HUDEP-2 (cell line): Measurements from ENCODE around the gene NTM.
"Not testable (repeated sequence)": the region's sequence is repeated elsewhere in the genome, so short reads cannot be mapped to it uniquely, and the experiment has no call there.

Experiments
- DNase-seq, 76 experiments: peaks; one replicate each; lab custom pipeline; 2025; ENCODE audit not compliant: unreplicated experiment in 76 of 76; lab: John Stamatoyannopoulos, UW

NTM gene

DNA sequence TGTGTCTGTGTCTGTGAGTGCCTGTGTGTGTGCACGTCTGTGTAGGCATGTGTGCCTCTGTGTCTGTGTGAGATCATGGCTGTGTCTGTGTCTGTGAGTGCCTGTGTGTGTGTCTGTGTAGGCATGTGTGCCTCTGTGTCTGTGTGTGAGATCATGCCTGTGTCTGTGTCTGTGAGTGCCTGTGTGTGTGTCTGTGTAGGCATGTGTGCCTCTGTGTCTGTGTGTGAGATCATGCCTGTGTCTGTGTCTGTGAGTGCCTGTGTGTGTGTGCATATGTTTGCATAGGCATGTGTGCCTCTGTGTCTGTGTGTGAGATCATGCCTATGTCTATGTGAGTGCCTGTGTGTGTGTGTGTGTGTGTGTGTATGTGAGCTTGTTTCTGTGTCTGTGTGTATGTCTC lies 310.0 kb downstream of the NTM start:
- DNase-seq, result not testable (repeated sequence)

DNA sequence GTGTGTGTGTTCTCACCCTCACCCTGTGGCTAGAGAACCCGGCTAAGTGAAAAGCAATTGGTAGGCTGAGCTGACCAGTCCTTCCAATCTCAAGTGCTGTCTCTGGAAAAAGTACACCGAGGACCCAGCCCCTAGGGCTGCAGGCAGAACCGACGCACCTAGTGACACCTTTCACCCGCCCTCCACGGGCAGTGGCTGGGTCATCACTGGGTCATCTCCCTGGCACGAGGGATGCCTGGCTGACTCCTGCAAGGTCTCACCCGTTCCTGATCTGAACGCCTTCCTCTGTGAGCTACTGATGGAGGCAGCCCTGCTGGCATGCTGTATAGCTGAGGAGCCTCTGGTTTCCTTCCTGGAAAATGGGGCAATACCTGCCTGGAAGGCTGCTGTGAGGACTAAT lies 311.5 kb downstream of the NTM start:
- DNase-seq, result no peak

DNA sequence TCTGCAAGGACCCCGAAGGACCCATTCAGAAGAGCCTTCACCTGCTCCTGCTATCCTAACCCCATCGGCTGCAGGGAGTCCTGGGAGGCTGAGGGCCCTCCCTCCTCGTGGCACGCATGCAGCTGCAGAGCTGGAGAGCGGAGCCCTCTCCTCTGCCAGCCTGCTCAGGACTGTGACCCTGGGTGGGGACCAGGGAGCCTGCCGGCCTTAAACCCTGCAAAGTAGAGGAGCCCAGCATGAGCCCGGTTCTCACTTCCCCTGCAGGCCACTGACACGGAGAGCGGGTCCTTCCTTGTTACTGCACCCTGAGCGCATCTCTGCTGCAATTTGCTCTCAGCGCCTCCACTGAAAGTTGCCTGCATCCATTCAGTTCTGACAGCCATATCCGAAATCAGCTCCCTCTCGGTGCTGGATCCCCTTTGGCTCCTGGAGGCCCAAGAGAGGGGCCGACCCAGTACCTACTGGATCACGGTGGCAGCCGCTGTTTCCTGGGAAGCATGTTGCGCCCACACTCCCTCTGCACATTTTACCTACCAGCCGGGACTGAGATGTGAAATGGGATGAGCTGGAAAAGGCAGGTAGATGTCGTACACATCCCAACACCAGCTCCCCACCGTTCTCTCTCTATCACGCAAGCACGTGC lies 312.1 kb downstream of the NTM start:
- no peak for DNase-seq

DNA sequence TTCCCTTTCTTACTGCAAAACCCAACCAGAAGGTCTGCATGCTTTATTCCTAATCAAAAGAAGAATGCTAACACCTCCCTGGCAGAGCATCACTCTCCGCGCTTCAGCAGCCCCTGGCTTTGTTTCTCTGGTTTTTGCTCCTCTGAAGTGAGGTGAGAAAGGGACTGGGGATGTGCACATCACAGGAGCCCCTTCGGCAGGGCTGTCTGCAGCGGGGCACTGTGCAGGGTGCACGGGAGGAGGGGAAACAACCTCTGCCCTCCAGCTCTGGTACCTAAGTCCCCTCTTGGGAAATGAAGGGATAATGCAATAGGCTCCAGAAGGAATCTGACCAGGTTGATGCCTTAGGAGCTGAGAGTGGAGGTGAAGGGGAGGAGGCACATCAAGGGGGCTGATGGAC lies 312.7 kb downstream of the NTM start:
- DNase-seq, result no peak

DNA sequence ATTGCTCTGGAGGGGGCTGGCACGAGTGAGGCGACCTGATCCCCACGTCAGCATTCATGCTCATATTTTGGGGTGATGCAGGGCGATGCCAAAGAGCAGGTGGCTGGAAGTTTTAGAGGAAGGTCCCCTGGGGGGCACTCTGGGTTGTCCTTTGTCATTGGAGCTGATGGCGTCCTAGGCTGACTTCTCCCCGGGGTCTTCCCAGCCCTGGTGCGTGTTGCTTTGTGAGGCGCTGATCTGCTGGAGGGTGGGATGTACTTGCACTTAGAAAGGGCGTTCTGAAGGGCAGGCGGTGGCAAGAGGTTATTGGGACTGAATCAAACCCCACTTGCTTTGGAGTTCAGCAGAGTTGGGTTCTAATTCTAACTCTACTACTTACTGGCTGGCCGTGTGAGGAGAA lies 313.3 kb downstream of the NTM start:
- no peak for DNase-seq

DNA sequence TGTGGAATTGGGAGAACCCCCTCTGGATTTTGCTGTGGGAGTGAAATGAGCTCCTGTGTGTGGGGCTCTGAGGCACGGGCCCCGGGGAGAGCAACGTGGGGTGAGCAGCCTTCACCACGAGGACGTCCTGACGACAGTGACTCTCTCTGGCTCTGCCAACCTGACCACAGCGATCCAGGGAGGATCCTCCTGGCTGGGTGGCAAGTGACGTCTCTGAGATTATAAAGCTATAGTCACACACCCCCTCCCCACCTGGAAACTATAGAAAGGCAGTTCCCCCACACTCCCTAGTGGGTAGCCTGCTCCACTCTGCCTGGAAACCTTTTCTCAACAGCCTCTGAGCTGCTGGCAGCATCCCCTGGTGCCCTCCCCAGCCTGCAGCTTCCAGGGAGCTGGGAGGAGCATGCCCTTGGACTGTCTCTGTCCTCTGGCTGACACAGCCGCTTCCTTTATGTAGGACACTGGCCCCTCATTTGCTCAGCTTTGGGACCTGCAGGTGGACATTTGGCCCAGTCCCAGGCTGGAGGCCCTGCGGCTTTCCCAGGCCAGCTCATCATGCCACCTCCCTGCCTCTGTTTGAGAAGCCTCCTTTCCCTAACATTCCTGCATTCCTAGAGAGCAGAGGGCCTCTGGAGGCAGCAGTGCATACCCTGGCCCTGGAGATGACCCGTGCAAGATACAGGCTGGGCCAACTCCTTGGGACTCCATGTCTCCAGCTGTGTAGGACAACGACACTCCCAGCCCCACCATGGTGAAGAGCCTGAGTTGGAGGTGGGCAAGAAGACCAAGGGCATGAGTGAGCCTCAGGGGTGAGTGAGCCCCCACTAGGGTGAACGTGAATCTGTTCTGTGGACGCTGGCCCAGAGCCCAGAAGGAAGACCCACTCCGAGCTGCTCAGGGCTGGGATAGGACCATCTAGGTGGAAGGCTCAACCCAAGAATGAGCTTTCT lies 314.0 kb downstream of the NTM start:
- no peak for DNase-seq

DNA sequence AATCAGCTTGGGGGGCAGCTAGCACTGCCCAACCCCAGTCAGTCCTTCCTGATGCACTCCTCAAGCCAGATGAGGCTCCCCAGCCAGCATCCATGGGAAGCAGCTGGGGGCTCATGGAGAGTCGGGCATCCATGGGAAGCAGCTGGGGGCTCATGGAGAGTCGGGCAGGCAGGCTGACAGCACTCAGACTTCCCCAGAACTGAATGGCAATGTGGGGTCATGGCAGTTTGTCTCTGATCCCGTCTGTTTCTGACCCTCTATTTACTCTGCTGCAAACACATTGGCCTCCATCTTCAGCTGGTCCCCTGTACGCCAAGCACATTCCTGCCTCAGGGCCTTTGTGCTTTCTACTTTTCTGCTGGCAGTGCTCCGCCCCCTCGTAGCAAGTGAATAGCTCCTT lies 314.8 kb downstream of the NTM start:
- DNase-seq, result no peak

DNA sequence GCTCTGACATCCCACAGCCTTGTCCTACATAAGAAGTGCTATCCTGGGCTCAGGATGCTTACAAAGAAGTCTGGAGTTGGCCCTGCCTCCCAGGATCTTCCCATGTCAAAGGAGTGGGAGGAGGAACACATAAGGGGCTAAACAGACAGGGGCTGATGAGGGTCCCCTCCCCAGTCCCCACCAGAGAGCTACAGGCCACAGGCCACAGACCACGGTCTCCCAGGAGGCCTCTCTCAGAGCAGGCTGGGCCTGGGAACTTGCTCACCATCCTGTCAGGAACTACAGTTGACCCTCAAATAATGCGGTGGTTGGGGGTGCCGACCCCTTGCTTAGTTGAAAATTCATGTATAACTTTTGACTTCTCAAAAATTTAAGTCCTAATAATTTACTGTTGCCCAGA lies 315.5 kb downstream of the NTM start:
- DNase-seq, result no peak

DNA sequence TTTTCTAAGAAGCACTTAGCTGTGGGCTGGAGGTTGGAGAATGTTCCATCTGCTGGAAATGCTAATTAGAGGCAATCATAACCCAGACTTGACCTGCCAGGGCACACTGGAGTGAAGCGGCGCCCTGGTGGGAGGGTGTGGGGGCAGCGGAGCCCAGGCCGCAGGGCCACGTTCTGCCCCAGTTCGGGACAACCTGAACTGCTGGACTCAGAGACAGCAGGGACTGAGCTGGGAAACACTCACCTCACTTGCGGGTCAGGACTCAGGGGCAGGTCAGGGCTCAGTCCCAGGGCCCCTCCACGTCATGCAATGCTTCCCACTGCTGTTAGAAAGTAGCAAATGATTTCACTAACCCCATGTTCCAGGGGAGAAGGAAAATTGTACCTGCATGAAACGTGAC lies 316.4 kb downstream of the NTM start:
- no peak for DNase-seq

DNA sequence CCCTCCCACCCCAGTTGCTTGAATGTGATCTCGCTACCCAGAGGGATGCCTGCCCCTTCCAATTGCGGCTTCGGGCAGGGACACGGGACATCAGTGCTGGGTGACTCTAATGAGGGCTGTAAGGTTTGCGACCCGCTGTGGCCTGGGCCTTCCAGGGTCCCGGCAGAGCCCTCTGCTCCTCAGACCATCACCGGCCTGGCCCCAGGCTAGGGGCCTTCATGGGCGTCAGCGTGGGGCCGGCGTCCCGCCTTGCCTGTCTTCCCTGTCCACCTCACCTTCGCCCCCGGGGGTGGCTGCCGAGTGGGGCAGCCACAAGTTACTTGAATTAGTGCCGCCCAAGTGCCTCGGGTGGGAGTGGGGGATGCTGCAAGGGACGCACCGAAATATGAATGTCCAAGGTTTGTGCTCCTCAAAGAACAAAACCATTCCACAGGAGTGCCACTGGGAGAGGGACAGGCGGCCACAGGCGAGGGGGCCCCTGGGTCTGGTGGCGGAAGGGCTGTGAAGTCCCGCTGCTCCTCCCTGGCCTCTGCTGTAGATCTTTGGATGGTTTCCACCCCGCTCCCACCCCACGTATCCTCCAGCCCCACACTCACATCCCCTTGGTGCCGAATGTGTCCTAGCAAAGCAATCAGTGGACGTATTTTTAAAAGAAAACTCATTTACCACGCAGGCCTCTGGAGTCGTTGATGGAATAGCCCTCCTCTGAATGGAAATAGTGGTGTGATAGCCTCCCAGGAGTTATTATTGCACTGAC lies 317.1 kb downstream of the NTM start:
- no peak for DNase-seq

DNA sequence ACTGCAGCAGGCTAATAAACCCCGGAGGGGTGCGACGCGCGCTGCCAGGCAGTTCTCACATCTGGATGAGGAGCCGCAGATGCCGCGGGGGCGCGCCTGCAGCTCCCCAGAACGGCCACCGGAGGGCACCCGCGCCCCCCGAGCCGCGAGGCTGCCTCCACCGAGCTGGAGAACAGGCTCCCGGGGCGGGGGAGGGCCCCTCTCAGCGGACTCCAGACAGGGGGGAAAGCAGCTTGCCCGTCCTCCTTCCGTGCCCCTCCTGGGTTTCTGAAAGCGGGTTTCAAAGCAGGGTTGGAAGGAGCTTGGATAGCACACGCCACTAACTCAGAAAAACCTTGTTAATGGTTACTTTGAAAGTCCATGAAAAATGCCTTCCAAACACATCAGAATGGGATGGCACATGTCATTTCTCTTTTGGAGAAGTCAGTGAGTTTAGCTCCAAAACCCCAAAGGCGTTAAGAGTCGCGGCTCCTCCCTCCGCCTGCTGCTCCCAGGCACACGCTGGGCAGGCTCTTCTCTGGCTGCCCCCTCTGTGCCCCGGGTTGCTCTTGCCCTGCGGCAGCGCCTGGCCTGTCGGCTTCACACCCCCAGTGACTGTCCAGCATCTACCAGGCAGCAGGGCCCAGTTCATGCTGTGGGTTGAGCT lies 317.8 kb downstream of the NTM start:
- peak in 33 of 76 experiments; percentile 0 to 47 (median 12) for DNase-seq

DNA sequence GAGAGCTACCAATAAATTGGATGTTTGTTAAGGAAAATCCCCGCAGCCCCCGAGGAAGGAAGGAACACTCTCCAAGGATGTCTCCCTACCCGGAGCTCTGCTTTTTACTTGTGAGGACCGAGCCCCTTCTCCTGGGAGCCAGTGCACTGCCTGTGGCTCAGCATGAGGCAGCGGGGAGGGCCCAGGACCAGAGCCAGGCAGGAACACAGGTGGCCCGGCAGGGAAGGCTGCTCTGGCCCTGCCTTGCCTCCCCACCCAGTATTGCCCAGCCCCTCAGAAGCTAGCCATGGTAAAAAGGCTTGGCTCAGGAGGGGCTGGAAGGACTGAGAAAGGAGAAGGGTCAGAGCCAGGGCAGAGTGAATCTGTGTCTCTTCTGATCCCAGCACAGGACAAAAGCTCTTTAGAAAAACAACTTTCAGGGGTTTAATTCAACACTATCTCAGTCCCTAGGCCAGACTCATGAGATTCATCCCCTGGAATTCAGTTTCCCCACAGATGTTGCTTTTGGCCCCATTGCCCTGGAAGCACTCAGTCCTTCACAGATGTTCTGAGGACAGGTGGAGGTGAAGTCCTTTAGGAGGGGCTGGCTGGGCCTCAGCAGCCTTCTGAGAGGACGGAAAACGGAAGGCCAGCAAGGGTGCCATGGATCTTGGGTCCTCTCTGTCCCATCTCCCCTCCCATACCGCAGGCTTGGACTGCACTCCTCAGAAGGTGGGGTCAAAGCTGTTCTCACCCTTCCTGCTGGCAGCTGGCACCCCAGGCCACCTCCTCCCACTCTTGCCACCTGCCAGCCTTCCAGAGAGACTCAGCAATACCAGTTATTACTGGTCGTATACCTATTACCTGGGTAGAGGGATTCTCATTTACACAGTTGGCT lies 318.9 kb downstream of the NTM start:
- DNase-seq, result no peak

DNA sequence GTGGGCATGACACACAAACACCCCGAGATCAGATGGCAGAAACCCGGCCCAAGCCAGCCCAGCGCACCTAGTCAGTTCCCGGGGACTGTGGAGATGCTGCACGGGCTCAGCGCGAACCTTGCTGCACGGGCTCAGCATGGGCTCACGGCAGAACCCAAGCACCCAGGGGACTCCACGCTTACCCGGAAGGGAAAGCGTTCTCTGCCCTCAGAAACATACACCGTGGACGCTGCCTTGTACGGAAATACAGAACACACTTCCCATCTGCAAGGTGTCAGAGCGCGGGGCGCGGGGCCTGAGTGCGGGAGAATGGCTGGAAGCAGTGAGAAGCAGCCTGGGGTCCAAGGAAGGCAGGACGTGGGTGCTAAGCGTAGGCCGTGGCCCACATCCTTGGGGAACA lies 319.9 kb downstream of the NTM start:
- DNase-seq, result no peak

DNA sequence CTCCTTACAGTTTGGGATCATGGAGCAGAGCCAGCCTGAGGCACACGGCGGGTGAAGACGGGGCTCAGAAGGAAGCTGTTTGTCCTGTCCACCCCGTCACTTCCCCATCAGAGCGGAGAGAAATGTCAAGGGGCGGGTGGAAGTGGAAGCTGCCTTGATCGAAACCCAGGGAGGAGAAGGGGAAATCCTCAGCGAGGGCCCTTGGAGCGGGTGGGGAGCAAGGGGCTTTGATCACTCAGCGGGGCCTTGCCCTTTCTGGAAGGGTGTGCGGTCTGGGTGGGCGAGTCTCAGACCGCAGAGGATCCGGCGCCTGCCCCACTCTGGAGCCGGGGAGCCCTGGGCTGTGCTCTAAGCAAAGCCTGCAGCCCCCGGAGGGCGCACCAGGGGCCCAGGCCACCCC lies 320.4 kb downstream of the NTM start:
- no peak for DNase-seq

DNA sequence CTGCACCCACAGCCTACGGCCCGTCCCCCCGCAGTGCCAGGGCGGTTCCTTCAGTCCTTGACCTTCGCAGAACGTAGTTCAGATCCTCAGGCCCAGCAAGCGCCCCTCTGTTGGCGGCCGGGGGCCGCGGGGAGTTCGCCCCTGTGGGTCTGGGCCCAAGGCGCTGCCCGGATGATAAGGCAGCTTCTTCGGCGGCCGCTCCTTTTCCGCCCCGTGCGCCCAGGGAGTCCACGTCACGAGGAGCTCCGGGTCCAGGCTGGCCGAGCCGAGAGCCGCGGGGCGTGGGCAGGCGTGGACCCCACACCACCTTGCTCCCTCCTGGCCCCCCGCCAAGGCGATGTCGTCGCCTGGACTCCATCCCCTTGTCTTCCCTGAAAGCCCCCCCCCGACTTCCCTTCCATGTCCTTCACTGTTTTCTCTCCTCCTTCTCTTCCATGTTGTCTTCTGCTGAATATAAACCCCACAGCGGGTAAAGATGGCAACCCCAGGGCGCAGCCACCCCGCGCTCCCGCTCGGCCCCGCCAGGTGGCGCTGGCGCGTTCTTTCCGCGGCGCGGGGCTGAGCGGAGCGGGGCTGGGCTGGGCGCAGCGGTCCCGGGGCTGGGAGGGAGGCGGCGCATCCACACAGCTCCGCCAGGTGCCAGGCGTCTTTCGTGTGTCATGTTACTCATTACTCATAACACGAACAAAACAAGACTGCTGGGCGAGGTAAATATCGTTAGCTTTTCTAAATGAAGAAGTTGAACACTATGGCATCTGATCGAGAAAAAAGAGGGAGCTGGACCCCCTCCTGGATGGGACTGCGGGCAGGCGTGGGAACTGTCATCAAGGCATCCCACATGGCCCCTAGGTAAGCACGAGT lies 321.0 kb downstream of the NTM start:
- peak in 13 of 76 experiments; percentile 1 to 27 (median 4) for DNase-seq

DNA sequence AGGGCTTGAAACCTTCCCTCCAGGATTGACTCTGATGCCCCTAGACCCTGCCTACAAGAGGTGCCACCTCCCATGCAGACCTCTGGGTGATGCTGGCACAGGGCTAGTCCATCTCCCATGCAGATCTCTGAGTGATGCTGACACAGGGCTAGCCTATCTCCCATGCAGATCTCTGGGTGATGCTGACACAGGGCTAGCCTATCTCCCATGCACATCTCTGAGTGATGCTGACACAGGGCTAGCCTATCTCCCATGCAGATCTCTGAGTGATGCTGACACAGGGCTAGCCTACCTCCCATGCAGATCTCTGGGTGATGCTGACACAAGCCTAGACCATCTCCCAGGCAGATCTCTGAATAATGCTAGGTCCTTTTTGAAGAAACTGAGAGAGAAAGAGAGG lies 321.7 kb downstream of the NTM start:
- no peak for DNase-seq

DNA sequence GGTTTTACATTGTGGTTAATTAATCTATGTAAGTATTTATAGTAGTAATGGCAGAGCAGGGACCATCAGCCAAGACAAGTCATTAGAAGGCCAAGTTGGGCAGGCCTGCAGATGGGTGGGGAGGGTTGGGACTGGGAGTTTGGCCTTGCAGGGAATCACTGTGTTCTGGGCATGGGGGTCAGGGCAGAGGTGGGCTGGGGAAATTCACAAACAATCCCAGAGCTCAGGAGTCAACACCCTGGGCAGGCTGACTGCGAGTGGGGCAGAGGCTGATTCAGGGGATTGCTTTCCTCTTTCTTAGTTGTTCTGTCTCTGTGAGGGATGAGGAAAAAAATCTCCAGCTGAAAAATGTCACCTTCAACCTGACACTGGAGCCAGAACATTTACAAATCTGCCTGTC lies 322.5 kb downstream of the NTM start:
- no peak for DNase-seq

DNA sequence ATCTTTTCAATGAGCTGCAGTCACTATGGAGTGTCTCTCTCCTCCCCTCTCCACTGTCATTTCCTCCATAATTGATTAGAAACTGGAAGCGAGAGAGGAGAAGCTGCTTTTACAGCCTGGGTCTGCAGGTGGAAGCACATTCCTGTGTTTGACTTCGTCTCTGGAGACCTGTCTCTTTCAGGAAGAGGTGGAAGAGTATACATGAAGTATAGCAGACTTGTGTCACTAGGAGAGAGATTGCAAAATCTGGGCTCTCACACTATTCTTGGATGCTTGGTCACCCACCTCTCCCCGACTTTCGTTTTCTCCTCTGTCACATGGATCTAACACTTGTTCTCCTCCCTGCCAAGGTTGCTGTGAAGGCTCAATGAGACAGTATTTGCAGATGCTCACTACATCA lies 323.3 kb downstream of the NTM start:
- DNase-seq, result no peak
